GM23338 (cell line): ENCODE measurements around the gene DOK7. TPM values are rescaled to one million over a fixed set of nuclear protein-coding genes. Genes with fewer than 3 reads are reported as not detected.

Experiments
- ATAC-seq: fragments of 200-7000 bp; cut with Tn5 transposase; 3 replicates; pipeline ENCODE4 v1.9.1; 2020
- DNase-seq: peaks from one replicate; pipeline ENCODE4 v3.0.0-alpha.2; 2015; ENCODE audit warnings: low spot score
- H2AFZ ChIP-seq: fragments of 200-600 bp; sonication (generic); 2 replicates; pipeline ENCODE4 v1.8.0; 2016; ENCODE audit warnings: antibody characterized with exemption, mild to moderate bottlenecking, moderate library complexity
- H3F3A ChIP-seq: fragments of 200-600 bp; sonication (generic); replicated peaks from 2 replicates; pipeline ENCODE4 v1.8.0; 2017; ENCODE audit warnings: antibody characterized with exemption, mixed run types, low read depth
- H3K27ac ChIP-seq: fragments of 200-600 bp; sonication (generic); 2 replicates; pipeline ENCODE4 v1.6.1; 2016; ENCODE audit warnings: low read depth
- H3K27me3 ChIP-seq: fragments of 200-600 bp; sonication (generic); 2 replicates; pipeline ENCODE4 v1.8.0; 2016; ENCODE audit warnings: mild to moderate bottlenecking, mixed run types, moderate library complexity; ENCODE audit not compliant: insufficient read depth
- H3K36me3 ChIP-seq: fragments of 200-600 bp; sonication (generic); 2 replicates; pipeline ENCODE4 v1.8.0; 2016; ENCODE audit warnings: mild to moderate bottlenecking; ENCODE audit not compliant: insufficient read depth
- H3K4me1 ChIP-seq: fragments of 200-600 bp; sonication (generic); 2 replicates; pipeline ENCODE4 v1.8.0; 2016; ENCODE audit warnings: mild to moderate bottlenecking, moderate library complexity; ENCODE audit not compliant: insufficient read depth
- H3K4me2 ChIP-seq: fragments of 200-600 bp; sonication (generic); 2 replicates; pipeline ENCODE4 v1.7.1; 2017; ENCODE audit warnings: mixed run types
- H3K4me3 ChIP-seq: fragments of 200-600 bp; sonication (generic); 2 replicates; pipeline ENCODE4 v1.6.1; 2016; ENCODE audit warnings: mixed run types
- H3K79me2 ChIP-seq: fragments of 200-600 bp; sonication (generic); replicated peaks from 2 replicates; pipeline ENCODE4 v1.8.0; 2017; ENCODE audit warnings: mild to moderate bottlenecking; ENCODE audit not compliant: insufficient read depth
- H3K9me2 ChIP-seq: fragments of 200-600 bp; sonication (generic); 2 replicates; pipeline ENCODE4 v1.8.0; 2017; ENCODE audit not compliant: insufficient read depth
- H4K20me1 ChIP-seq: fragments of 200-600 bp; sonication (generic); replicated peaks from 2 replicates; pipeline ENCODE4 v1.8.0; 2017; ENCODE audit warnings: mild to moderate bottlenecking; ENCODE audit not compliant: insufficient read depth
- H3K27ac Mint-ChIP-seq: 2 replicates; pipeline ENCODE4 v1.8.0; 2020; ENCODE audit warnings: inconsistent platforms, mild to moderate bottlenecking, moderate library complexity, mixed read lengths
- H3K27me3 Mint-ChIP-seq: 3 replicates; pipeline ENCODE4 v1.8.0; 2022; ENCODE audit warnings: low read depth, mild to moderate bottlenecking, moderate library complexity, mixed read lengths, inconsistent platforms; ENCODE audit not compliant: insufficient read depth, poor library complexity
- H3K36me3 Mint-ChIP-seq: 3 replicates; pipeline ENCODE4 v1.8.0; 2021; ENCODE audit warnings: low read depth, mild to moderate bottlenecking, inconsistent platforms, moderate library complexity, mixed read lengths
- H3K4me1 Mint-ChIP-seq: 3 replicates; pipeline ENCODE4 v1.8.0; 2020; ENCODE audit warnings: mild to moderate bottlenecking, inconsistent platforms, mixed read lengths
- H3K4me3 Mint-ChIP-seq: 3 replicates; pipeline ENCODE4 v1.8.0; 2021; ENCODE audit warnings: moderate library complexity, mild to moderate bottlenecking, inconsistent platforms, mixed read lengths
- H3K9me3 Mint-ChIP-seq: 3 replicates; pipeline ENCODE4 v1.8.0; 2020; ENCODE audit warnings: moderate library complexity, mild to moderate bottlenecking, inconsistent platforms, mixed read lengths
- CREB1 ChIP-seq: fragments of 250-450 bp; sonication (Bioruptor Pico); IDR thresholded peaks from 2 replicates; pipeline ENCODE4 v1.5.0; 2020; ENCODE audit warnings: low read depth, mild to moderate bottlenecking, moderate library complexity
- CTCF ChIP-seq, 2 experiments: fragments of 200-600 bp in 1 of 2; sonication (generic) in 1 of 2; conservative IDR thresholded peaks; 2 replicates each; pipeline versions ENCODE4 v1.5.1 to v1.6.1; 2016 to 2017; ENCODE audit warnings: antibody characterized with exemption in 2 of 2, low read depth in 2 of 2, mild to moderate bottlenecking in 2 of 2, moderate library complexity in 1 of 2
- ETS1 ChIP-seq: IDR thresholded peaks from 2 replicates; pipeline ENCODE4 v1.6.1; 2016; ENCODE audit warnings: antibody characterized with exemption
- EZH2 ChIP-seq: fragments of 200-600 bp; sonication (generic); IDR thresholded peaks from one replicate; pipeline ENCODE4 v1.8.0; 2017; ENCODE audit warnings: antibody characterized with exemption, mild to moderate bottlenecking, low read depth; ENCODE audit not compliant: unreplicated experiment
- EZH2phosphoT487 ChIP-seq: fragments of 200-600 bp; sonication (generic); IDR thresholded peaks from one replicate; pipeline ENCODE4 v1.8.1; 2018; ENCODE audit warnings: antibody characterized with exemption; ENCODE audit not compliant: unreplicated experiment
- JUNB ChIP-seq: IDR thresholded peaks from one replicate; pipeline ENCODE4 v1.6.1; 2016; ENCODE audit warnings: antibody characterized with exemption; ENCODE audit not compliant: unreplicated experiment
- NANOG ChIP-seq: IDR thresholded peaks from 2 replicates; pipeline ENCODE4 v1.6.1; 2016; ENCODE audit warnings: antibody characterized with exemption, borderline replicate concordance
- POLR2AphosphoS5 ChIP-seq: IDR thresholded peaks from 2 replicates; pipeline ENCODE4 v1.6.1; 2016; ENCODE audit warnings: antibody characterized with exemption, low read depth
- REST ChIP-seq: IDR thresholded peaks from one replicate; pipeline ENCODE4 v1.6.1; 2018; ENCODE audit warnings: antibody characterized with exemption; ENCODE audit not compliant: unreplicated experiment
- STAT1 ChIP-seq: IDR thresholded peaks from one replicate; pipeline ENCODE4 v1.6.1; 2016; ENCODE audit warnings: antibody characterized with exemption; ENCODE audit not compliant: unreplicated experiment
- ZNF114 ChIP-seq: fragments of 250-450 bp; sonication (Bioruptor Pico); IDR thresholded peaks from 2 replicates; pipeline ENCODE4 v1.5.0; 2020; ENCODE audit warnings: mild to moderate bottlenecking, moderate library complexity
- ZNF331 ChIP-seq: fragments of 250-450 bp; sonication (Bioruptor Pico); IDR thresholded peaks from 2 replicates; pipeline ENCODE4 v1.5.0; 2020; ENCODE audit warnings: low read depth, mild to moderate bottlenecking, moderate library complexity
- ZNF462 ChIP-seq: fragments of 250-450 bp; sonication (Bioruptor Pico); IDR thresholded peaks from 2 replicates; pipeline ENCODE4 v1.5.0; 2020; ENCODE audit warnings: mild to moderate bottlenecking, moderate library complexity
- polyA plus RNA-seq: library from polyadenylated mRNA; unstranded; fragments of >200 nt; fragmentation: Nextera tagmentation; extraction: Ambion mirVana; gene quantifications from 2 replicates; pipeline ENCODE4 v1.2.1, GENCODE V29; 2016
- total RNA-seq: library from RNA; depleted of rRNA; stranded (reverse); fragments of >200 nt; shearing (Covaris generic); gene quantifications from 2 replicates; pipeline ENCODE4 v1.2.3, GENCODE V29; 2014

DOK7 gene
- total and polyA plus RNA-seq, 2 experiments from 2014 or later, result 0.34 to 0.52 TPM

- Histone ChIP-seq H3K79me2 (no peaks in the 10 kb centered on the region), H2AFZ (no peak overlapping the region), H3K4me2 (no peak overlapping the region), H3K4me3 (no peak overlapping the region), H3K27me3 (no peaks in the 10 kb centered on the region), H3K36me3 (no peaks in the 10 kb centered on the region), H3K27ac (no peak overlapping the region), H3F3A (no peaks in the 10 kb centered on the region), H4K20me1 (no peaks in the 10 kb centered on the region), H3K9me2 (no peaks in the 10 kb centered on the region), H3K4me1 (no peaks in the 10 kb centered on the region)
- Mint-ChIP-seq H3K4me1 (peaks cover 9% of the 10 kb centered on the region; the same call in 1 of the 3 replicates), H3K36me3 (no peaks in the 10 kb centered on the region), H3K27ac (no peak overlapping the region), H3K9me3 (no peaks in the 10 kb centered on the region), H3K4me3 (no peak overlapping the region), H3K27me3 (peaks cover 2% of the 10 kb centered on the region)
- no peak for ATAC-seq
- no peak for TF ChIP-seq ZNF331 (CRISPR knock-in tag)
- TF ChIP-seq CREB1 (CRISPR knock-in tag), result no peak
- no peak for TF ChIP-seq JUNB
- TF ChIP-seq EZH2phosphoT487, result no peak
- TF ChIP-seq STAT1, result no peak
- TF ChIP-seq EZH2, result no peak
- no peak for TF ChIP-seq POLR2AphosphoS5
- no peak for TF ChIP-seq ETS1
- TF ChIP-seq ZNF462 (CRISPR knock-in tag), result no peak
- TF ChIP-seq ZNF114 (CRISPR knock-in tag), result no peak
- no peak for TF ChIP-seq NANOG
- no peak for TF ChIP-seq CTCF (conservative IDR thresholded peaks at IDR 0.05; ENCODE audit: low read depth in 2 of 2)
- no peak for TF ChIP-seq REST
- DNase-seq, result no peak
Observed at GRCh38 chr4:3439391-3439790, 23.7 kb upstream of the DOK7 start.
